Suprapubic skin (tissue), 4 donors: ENCODE data around the gene KIF25.

Source experiments
- POLR2A ChIP-seq, 2 donors: fragments of 450-650 bp; IDR thresholded peaks; one replicate each; pipeline ENCODE4 v1.6.1; 2017; ENCODE audit warnings: antibody characterized with exemption in 2 of 2, mild to moderate bottlenecking in 2 of 2, moderate library complexity in 2 of 2
- POLR2AphosphoS5 ChIP-seq, 3 donors: sonication (generic); formaldehyde crosslinking; IDR thresholded peaks; one replicate each; pipeline ENCODE4 v1.6.1; 2017; ENCODE audit warnings: antibody characterized with exemption in 3 of 3
- TF ChIP-seq, protein P1 (sequence below), 2 donors: fragments of 200-600 bp in 1 of 2; fragments of 450-650 bp in 1 of 2; sonication (generic) in 1 of 2; IDR thresholded peaks; one replicate each; pipeline ENCODE4 v1.5.1; 2016 to 2019; ENCODE audit warnings: antibody characterized with exemption in 2 of 2, mild to moderate bottlenecking in 1 of 2, moderate library complexity in 1 of 2

- TF ChIP-seq, protein P1, sequence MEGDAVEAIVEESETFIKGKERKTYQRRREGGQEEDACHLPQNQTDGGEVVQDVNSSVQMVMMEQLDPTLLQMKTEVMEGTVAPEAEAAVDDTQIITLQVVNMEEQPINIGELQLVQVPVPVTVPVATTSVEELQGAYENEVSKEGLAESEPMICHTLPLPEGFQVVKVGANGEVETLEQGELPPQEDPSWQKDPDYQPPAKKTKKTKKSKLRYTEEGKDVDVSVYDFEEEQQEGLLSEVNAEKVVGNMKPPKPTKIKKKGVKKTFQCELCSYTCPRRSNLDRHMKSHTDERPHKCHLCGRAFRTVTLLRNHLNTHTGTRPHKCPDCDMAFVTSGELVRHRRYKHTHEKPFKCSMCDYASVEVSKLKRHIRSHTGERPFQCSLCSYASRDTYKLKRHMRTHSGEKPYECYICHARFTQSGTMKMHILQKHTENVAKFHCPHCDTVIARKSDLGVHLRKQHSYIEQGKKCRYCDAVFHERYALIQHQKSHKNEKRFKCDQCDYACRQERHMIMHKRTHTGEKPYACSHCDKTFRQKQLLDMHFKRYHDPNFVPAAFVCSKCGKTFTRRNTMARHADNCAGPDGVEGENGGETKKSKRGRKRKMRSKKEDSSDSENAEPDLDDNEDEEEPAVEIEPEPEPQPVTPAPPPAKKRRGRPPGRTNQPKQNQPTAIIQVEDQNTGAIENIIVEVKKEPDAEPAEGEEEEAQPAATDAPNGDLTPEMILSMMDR (IDR thresholded peaks at IDR 0.05) = no peak
- no peak for TF ChIP-seq POLR2A (IDR thresholded peaks at IDR 0.05)
- TF ChIP-seq POLR2AphosphoS5 (IDR thresholded peaks at IDR 0.05) = no peak
Measured at GRCh38 chr6:167988945-167989841, 8.3 kb upstream of the KIF25 start.
